Body of pancreas (tissue), 4 donors: Measurements from ENCODE around the gene MAP1A.

ENCODE experiments used
- CTCF ChIP-seq, 7 experiments: fragments of 450-650 bp in 4 of 7; fragments of 200-600 bp in 3 of 7; sonication (generic) in 3 of 7; IDR thresholded peaks; one replicate each; pipeline ENCODE4 v1.5.1; 2016 to 2019; ENCODE audit warnings: antibody characterized with exemption in 7 of 7
- POLR2A ChIP-seq, 3 donors: fragments of 450-650 bp; IDR thresholded peaks; one replicate each; pipeline ENCODE4 v1.6.1; 2016; ENCODE audit warnings: antibody characterized with exemption in 3 of 3, mild to moderate bottlenecking in 2 of 3

- TF ChIP-seq CTCF (IDR thresholded peaks at IDR 0.05) (no peak), POLR2A (IDR thresholded peaks at IDR 0.05) (no peak)
These were observed 10.6 kb downstream of the MAP1A start for GRCh38 chr15:43527802-43528541.
